Measurements from ENCODE around the gene WLS.

GRCh38 chr1:68218490-68218889 lies 13.8 kb downstream of the WLS start:
- TF ChIP-seq CTCF (IDR thresholded peaks at IDR 0.05), result no peak
- TF ChIP-seq POLR2A (IDR thresholded peaks at IDR 0.05), result no peak
